ENCODE data around the gene DCC.

Gene DCC

GRCh38 chr18:53281406-53281805, 941.4 kb downstream of the DCC start:
- DNase-seq, result no peak

DNA sequence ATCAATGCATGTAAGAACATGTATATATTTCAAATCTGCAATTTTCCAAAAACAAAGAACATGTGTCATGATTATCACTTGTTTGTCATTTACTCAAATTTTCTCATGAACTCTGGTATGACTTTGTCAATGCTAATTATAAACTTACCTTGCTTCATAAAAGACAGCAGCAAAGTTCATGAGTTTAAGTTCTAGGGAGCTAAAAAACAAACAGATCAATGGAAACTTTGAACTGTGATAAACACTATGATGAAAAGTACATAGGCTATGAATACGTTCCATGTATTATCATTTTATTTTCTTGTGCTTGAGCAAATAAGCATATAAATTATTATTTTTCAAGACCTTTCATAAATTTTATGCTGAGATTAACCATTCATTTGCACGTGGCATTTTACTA, 943.7 kb downstream of the DCC start:
- DNase-seq, result no peak

- no peak for DNase-seq
These were observed 965.5 kb downstream of the DCC start for GRCh38 chr18:53305461-53305860.

DNA sequence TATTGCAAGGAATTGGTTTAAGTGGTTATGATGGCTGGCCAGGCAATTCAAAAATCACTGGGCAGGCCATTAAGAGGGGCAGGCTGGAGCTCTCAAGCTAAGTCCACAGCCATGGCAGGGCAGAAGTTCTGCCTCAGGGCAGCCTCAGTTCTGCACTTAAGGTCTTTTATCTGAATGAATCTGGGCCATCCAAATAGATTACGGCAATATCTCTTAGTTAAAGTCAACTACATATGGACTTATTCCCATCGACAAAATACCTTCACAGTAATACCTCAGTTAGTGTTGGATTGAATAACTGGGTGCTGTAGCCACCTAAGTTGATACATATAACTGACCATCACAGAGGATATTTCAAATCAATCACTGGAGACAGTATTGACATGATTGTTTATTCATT, 979.6 kb downstream of the DCC start:
- DNase-seq, result no peak

GRCh38 chr18:53322163-53322562, 982.2 kb downstream of the DCC start:
- DNase-seq, result no peak

DNA sequence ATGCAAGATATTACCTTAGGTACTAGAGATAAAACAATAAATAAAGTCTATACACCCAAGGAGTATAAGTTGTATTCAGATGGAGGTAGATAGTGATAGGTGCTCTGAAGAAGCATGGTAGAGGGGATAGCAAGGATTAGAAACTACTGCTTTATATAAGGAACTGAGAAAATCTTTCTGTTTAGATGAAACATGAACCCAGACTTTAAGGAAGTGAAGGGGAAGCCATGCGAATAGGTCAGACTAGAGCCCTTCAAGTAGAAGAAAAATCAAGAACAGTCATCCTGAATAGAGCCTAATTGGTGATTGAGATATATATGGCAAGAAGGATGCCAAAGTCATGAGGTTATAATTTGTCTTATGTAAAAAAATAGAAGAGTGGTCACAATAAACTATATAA, 984.4 kb downstream of the DCC start:
- DNase-seq, result no peak

- no peak for DNase-seq
These were observed 1020.8 kb downstream of the DCC start for GRCh38 chr18:53360501-53361443.

DNA sequence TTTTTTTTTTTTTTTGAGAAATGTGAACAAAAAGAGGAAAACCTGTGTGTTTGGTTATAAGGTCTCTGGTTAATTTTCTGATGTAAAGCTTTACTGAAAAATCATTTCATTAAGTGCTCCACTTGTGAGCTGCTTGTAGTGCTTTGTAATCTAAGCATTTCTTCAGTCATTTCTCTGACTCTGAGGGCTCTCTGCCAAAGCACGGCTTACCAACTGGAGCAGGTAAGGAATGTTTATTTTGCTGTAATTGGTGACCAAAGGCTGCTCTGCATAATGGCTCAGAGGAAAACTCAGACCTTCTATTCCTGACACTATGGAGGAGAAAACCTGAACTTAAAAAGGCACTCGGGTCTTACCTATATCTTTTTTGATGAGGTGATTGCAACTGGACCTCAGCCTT, 1035.6 kb downstream of the DCC start:
- DNase-seq, result no peak

DNA sequence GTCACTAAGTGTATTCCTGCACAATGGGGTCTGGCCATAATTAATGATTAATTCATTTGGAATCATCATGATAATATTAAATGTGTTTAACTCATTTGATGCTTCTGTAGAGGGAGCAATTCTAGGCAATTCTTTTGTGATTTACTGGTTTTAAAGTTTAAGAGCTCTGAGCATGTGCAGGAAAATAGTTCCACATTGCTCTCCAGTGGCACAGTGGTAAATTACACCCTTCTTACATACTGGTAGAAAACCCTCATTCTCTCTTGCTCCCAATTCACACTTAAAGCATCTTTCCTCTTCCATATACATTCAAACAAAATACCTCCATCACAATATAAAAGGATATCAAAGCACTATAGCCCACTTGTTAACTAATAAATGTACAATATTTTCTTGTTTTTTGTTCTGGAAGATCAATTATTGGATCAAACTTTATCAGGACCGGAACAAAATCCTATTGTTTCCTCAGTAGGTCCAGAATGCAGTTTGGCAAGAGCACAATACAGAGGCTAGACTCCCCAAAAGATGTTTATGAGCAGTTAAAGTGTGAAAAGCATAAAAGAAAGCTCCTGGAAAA, 1040.2 kb downstream of the DCC start:
- no peak for DNase-seq

- no peak for DNase-seq
These were observed 1042.9 kb downstream of the DCC start for GRCh38 chr18:53382870-53383269.

GRCh38 chr18:53385889-53386288, 1045.9 kb downstream of the DCC start:
- DNase-seq, result no peak

DNA sequence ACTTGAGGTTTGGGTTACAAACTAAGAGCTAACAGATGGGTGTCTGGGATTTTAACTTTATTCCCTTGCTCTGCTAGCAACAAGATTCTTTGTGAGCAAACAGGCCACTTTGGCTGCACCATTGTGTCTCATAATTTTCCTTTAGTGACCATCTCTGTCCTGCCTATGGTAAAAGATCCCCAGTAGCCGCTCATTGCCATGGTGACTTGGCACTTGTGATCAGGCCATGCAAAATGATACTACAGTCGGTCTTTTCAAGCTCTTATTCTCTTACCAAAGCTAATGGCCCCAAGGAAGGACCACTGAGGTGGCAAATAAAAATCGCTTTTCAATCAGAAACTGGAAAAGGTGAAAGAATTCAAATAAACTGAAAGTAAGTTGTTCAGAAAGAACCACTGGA, 1047.6 kb downstream of the DCC start:
- DNase-seq, result no peak

- DNase-seq, result no peak
These were observed 1062.7 kb downstream of the DCC start for GRCh38 chr18:53402670-53403069.

GRCh38 chr18:53408271-53408670, 1068.3 kb downstream of the DCC start:
- no peak for DNase-seq

GRCh38 chr18:53411511-53411910, 1071.5 kb downstream of the DCC start:
- DNase-seq, result no peak

- DNase-seq, result no peak
These were observed 1077.0 kb downstream of the DCC start for GRCh38 chr18:53417003-53417402.

DNA sequence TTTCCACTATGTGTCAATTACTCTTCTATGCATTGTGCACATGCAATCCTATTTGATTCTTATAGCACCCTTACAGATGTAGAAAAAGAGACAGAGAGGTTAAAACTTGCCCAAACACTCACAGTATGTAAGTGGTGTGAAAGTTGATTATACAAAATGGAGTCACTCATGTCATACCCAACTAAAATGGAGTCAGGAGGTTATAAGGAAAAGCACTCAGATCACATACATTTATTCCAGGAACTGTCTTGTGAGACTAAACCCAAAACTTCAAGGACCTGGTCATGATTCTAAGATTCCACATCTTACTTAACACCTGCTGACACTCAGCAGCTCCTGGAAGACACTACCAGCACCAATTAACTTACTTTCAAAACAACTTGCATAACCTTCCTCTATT, 1081.9 kb downstream of the DCC start:
- no peak for DNase-seq

- DNase-seq, result no peak
These were observed 1082.9 kb downstream of the DCC start for GRCh38 chr18:53422896-53423295.

DNA sequence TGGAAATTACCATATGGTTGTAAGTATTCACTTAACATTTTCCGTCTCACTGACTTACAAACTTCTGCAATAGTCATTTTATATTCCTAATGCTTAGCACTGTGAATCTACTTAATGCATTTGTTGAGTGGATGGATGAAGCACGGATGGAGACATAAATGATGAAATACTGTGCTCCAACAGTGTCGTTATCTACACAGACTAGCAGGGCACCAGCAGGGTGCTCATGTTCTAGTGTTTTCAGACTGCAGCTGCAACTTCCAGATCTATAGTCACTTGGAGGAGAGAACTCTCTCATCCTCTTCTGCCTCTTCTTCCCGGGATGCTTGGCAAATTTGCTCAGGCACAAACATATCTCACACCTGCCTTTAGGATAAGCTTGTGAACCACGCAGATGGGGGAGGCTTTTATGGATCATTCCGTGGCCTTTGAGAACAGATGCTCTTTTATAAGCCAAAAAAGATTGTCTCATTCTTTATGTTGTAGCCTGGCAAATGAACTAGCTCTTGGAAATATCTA, 1086.7 kb downstream of the DCC start:
- DNase-seq, result no peak

DNA sequence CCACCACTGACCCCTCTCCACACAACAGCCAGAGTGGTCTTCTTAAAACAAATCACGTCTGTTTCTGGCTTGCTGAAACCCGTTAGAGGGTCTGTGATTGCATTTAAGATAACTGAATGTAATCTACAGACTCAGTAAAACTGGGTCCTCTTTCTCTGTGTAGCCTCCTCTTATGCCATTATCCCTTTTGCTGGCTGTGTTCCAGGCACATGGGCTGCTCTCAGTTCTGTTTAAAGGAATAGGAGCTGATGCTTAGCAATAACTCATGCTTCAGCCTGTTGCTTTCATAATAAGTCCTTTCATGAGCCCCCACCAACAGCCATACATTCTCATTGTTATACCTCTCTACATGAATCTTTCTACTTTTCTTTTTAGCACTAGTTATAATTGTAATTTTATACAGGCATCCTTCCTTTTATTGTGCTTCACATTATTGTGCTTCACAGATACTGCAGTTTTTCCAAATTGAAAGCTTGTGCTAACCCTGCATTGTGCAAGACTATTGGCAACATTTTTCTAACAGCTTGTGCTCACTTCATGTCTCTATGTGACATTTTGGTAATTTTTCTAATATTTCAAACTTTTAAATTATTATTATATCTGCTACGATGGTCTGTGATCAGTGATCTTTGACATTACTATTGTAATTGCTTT, 1101.9 kb downstream of the DCC start:
- DNase-seq, result no peak

DNA sequence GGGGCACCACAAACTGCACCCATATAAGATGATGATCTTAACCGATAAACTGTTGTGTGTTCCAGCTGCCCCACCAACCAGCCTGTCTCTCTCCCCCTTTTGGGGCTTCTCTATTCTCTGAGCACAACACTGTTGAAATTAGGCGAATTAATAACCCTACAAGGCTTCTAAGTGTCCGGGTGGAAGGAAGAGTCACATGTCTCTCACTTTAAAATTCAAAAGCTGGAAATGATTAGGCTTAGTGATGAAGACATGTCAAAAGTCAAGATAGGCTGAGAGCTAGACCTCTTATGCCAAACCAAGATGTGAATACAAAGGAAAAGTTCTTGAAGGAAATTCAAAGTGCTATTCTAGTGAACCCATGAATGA, 1102.4 kb downstream of the DCC start:
- no peak for DNase-seq

DNA sequence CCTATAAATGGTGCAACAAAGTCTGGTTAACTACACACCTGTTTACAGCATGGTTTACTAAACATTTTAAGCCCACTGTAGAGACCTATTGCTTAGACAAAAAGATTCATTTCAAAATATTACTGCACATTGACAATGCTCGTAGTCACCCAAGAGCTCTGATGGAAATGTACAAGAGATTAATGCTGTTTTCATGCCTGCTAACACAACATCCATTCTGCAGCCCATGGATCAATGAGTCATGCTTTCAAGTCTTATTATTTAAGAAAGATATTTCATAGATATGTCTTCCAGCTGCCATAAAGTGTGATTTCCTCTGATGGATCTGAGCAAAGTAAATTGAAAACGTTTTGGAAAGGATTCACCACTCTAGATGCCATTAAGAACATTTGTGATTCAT, 1103.3 kb downstream of the DCC start:
- no peak for DNase-seq

DNA sequence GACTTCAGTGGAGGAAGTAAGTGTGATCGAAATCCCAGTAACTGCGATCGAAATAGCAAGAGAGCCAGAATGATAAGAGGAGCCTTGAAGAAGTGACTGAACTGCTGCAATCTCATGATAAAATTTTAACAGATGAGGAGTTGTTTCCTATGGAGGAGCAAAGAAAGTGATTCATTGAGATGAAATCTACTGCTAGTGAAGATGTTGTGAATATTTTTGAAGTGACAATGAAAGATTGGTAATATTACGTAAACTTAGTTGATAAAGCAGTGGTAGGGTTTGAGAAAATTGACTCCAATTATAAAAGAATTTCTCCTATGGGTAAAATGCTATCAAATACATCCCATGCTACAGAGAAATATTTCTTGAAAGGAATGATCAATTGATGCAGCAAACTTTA, 1103.8 kb downstream of the DCC start:
- no peak for DNase-seq

DNA sequence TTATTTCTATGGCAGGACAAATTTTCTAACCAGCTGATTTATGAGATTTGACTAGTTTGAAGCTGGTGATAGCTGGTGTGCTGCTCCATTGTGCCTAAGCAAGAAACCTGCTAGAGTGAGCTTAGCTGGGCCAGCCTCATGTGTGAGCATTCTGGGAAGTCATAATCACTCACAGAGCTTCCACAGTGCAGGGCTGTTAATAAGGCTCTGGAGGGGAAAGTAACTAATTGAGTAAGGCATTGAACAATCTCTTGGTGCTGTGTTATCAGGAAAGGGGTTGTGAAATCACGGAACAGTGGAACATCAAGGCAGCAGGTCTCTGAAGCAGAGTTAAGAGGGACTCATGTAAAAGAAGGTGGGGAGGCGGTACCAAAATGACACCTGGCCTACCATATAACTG, 1111.9 kb downstream of the DCC start:
- DNase-seq, result no peak

All from GOT3 (cell line).